NCI-H1694 treated with DMSO at 0.1 percent for 48 hours (cell line): ENCODE data around the gene DSCAML1.

Experiments
- DNase-seq: peaks from one replicate; lab custom pipeline; 2025; lab: John Stamatoyannopoulos, UW

DSCAML1 gene

DNA sequence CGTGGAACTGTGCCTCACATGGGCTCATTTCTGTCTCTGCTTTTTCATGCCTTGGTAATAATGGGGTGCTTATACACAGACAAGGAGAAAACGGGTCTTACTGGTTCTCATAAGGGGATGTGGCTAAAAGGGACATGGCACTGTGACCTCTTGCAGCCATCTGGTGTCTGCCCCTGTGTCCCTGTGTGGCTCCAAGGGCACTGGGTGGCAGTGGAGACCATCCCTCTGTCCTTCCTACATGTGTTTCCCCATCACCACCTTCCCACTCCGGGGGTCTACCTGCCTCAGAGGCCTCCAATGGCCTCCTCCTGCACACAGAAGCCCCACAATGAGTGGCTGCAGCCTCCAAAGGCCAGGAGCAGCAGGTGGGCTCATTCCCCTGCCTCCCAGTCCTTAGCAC is 248.1 kb downstream of the DSCAML1 start:
- no peak for DNase-seq

DNA sequence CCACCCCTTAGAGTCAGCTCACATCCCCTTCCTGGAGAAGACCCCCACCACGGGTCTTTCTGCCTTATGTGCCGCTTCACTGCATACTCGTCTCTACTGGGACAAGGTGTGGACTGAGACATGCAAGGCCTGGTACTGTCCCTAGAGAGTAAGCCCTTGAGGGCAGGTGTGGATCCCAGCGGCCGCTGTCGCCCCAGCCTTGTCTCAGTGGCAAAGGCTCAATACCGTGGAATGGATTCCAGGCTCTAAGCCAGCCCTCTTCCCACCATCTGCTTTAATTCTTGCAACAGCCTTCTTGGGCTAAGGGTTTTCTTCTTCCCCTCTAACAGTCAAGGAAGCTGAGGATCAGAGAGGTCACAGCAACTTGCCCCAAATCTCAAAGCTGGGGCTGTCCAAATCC is 249.1 kb downstream of the DSCAML1 start:
- no peak for DNase-seq

DNA sequence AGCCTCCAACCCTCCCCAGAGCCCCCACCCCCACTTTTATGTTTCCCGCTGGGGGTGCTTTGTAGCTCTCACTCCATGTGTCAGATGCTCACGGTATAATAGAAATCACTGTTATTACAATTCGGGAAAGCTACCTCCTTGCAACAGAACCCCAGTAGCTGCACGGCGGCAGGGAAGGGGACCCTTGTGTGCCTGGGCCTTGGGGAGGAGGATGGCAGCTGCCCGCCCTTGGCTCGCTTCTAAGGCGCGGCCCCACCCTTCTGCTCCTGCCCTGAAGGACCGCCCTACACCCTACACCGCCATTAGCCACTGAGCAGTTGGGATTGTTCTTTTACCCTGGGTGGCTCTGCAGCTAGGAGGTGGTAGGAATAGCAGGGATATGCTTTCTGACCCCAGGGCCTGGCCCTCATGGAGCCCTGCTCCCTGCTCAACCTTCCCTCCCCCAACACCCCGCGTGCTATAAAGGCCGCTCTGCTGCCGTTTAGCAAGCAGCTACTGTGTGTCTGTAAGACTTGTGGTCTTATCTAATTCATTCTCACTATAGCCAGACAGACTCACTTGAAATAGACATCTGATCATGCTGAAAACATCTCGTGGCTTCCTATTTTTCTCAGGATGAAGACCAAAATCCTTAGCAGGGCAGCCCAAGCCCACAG is 249.7 kb downstream of the DSCAML1 start:
- DNase-seq = no peak

DNA sequence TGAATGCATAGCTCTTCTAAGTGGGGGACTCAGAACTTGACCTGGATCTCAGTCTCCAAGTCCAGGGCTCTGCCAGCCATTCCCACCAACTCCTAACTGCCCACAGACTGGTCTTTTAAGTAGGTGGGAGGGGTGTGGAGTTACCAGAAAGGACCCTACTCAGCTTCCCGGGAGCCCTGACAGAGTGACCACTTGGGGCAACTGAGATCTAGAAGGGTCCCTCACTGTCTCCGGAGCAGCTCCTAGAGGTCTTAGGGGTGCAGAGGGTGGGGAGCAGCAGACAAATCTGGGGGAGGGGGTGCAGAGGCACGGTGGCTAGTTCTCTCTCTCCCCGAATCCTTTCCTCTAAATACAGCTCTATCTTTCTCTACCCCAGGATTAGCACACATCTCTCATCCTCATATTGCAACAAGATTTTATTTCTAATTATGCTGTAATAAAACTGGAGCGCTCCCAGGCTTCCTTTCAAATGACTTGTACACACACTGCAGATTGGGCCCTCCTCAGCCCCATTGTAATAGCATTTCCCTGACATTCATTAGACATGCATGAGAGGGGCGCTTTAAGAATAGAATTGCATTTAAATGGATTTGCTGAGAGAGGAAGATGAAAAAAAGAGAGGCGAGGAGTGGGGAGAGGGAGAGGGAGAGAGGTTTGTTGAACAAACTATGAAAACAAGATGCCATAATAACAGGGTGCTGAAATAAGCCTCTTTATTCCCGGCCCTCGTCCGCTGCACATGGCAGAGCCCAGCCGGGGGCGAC is 250.4 kb downstream of the DSCAML1 start:
- no peak for DNase-seq

DNA sequence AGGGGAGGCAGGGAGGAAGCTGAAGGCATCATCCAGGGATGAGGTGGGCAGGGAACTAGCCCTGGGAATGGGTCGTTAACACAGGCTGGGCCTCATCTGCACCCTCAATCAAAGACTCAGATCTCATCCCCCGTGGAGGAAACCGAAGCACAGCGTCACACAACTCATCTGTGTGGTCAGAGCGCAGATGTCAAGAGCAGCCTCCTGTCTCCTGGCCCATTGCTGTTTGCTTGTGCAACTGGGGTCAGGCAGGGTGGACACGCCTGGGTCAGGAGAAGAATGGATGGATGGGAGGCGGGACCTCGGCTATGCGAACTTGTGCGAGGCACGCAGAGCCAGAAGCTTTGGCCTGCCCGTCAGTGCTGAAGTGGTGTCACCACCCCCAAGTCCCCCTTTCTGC is 251.3 kb downstream of the DSCAML1 start:
- no peak for DNase-seq

DNA sequence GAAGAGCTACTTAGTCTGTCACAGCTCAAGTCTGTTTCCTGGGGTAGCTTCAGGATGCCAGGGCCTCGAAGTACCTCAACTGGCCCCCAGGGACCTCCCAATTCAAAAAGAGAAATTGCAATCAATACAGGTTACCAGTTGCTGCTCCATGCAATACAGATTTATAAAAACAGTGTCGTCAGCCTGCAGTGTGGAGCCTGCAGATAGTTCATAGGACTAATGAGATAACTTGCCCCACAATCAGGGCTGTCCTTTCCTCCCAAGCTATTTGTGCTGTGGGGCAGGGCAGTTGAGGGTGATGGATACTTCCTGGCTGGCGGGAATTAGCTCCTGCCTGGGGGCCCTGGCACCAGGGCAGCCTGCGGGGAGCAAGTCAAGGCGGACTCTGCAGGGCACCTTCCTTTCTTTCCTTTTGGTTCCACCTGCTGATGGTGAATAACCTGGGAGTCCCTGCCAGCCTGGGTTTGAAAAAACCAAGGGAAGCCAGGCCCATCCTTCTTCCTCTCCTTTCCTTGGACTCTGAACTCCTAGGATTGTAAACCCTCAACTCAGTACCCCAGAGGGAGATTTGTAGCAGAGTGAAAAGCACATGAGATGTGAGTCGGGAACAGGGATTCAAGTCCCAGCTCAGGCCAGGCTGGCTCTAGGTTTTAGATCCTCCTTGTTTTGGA is 252.8 kb downstream of the DSCAML1 start:
- no peak for DNase-seq

DNA sequence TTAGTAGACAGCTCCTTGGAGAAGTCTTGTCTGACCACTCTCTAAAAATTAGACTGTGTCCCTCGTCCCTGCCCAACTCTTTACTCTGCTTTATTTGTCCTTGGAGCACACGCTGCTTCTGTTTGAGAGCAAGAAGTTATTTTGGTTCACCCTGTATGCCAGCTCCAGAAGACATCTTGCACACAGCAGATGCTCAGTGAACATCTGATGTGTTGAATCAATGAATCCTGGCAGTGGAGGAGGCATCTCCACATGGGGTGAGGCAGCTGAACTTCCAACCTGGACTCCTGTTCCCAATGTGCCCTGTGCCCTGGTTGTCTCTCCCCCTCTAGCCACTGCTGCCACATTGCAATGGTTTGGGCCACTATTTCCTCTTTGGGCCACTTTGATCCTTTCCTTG is 255.8 kb downstream of the DSCAML1 start:
- no peak for DNase-seq

DNA sequence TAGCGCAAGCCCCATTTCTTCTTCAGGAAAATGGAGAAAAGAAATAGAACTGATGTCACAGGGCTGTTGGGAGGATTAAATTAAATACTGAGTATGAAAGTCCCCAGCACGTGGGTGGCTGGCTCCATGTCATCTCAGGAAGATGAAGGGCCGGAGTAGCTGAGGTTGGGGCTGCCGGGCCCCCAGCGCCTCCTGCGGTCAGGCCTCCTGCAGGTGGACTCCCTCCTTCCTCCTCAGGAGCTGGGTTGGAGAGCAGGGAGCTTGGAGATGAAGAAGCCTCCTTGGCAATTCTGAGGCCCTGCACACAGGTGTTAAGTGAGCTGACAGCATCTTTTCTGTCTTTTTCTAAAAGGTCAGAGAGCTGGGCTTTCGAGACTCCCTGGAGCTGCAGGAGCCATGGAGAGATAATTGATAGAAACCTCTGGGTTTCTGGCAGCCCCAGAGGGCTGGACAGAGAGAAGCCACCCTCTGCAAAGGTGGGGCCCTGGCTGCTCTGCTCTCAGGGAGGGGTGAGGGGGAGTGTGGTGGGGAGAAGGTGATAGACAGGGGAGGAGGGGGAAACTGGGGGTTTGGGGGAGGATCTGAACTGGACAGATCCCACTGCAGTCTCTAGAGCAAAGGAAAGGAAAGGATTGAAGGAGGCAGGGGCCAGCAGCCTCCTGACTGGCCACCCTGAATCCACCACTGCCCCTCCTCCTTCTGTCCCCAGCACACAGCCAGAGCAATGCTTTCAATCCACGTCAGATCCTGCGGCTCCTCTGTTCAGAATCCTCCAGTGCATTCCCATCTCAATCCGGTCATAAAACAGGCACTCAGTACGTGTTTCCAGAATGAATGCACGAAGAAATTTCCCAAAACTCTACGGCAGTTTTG is 258.5 kb downstream of the DSCAML1 start:
- DNase-seq = no peak

DNA sequence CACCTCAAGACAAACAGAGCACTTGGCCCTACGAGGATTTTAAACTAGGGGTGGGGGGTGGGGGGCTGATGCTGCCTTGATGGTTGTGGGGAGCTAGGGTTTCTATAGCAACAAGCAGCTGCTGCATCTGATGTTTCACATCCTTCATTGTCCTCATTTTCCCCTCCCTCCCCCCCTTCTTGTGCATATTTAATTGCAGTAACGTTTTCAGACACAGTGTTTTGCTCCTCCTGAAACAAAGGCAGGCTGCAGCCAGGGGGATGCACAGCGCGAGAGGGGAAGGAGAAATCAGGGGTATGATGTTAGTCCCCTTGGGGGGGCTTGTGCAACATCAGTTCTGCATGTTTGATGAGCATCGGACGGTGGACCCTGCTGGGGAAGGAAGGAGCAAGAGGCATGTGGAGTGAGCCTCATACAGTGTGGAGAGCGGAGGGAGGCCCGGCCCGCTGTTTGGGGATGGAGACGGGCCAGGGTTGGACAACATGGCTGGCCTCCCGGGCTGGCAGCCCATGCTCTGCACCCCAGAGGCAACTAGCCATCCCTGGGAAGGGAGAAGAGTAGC is 261.1 kb downstream of the DSCAML1 start:
- no peak for DNase-seq

DNA sequence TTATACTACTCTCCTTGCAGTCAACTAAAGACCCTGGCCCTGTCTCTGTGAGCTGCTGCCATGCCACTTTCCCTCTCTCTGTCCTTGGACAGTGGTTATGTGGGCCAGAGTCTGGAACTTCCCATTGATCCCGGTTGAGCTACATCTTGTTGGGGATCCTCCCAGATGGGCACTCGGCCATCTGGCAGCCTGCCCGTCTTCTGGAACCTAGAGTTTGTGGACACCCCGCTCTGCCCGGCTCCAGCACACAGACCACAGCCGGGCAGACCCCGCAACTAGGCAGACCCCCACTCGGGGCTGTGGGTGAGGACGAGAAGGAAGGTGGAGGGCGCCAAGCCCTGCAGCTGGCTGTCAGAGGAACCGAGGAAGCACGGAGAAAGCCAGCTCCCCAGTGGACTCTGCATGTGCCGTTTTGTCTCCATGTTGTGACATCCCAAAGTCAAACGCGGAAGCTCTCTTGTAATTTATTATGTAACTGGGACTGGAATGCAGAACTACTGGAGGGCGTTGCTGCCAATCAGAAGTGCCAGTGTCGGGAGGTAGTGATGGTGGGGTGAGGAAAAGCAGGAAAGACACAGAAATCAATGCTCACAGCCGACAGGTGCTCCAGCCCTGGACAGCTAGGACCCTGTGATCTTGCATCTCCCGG is 261.7 kb downstream of the DSCAML1 start:
- DNase-seq = no peak

DNA sequence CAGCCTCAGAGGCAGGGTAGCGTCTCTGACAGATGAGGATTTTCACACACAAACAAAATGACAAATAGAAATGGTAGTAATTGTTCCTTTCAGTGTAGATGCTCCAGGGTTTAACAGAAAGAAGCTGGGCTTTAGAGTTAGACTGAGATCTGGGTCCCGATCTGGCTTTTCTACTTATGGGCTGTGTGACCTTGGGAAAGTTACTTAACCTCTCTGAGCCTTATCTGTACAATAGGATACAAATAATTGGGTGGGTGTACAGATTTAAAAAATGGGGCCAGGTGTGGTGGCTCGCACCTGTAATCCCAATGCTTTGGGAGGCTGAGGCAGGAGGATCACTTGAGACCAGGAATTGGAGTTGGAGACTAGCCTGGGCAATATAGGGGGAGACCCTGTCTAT is 264.4 kb downstream of the DSCAML1 start:
- no peak for DNase-seq

DNA sequence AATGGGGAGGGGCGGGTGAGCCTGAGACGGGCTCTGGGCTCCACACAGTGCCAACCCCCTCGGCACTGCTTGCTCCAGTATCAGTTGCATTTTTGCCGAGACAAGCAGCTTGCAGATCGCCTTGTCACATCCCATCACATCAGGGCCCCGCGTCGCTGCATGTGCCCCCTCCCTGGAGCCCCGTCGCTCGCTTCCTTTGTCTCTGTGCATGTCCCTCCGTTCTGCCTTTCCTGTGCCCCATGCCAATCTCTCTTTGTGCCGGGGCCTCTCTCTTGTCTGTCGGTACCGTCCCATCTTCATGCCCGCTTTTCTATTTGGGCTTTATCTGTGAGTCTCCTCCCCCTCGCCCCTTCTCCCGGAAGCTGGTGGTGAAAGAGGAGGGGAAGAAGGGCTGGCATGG is 267.2 kb downstream of the DSCAML1 start:
- DNase-seq = no peak

DNA sequence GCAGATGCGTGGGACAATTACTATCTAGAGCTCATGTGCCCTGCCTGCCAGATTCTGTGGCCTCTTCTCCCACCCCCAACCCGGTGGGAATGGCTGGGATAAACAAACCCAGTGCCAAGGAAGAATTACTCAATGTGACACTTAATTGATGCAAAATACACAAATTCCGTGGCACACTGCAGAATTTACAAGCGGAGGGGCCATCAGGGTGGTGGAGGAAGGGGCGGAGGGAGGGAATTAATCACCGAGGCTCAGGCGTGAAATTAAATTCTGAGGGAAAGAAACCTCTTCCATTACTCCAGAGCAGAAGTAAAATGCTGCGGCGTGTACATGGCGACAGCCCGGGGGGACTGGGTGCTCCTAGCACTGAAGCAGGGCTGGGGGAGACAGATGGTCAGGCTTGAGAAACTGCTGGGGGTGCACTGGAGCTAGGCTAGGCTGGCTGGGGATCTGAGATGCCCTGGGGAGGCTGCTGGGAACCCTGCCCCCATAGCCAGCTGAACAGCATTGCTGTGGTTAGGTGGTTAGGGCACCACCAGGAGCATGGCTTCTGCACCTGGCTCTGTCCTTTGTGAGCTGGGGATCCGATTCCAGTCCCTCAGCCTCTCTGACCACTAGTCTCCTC is 268.8 kb downstream of the DSCAML1 start:
- peak; percentile 53 for DNase-seq

DNA sequence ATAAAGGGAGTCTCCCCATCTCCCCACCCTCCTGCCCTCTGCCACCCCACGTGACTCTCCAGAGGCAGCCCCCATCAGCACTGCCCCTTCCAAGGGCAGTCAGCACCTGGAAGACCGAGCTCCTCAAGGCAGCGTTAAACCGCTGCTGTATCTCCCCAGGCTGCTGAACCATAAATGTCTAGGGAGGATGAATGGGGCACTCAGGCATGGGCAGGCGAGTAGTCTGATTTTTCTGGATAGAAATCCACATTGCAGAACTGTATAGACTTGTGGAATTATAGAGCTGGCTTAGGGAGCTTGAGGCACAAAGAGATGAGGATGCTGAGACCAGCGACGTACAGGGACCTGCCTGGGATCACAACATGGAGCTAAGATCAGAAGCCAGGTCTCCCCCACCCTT is 269.7 kb downstream of the DSCAML1 start:
- DNase-seq = no peak

DNA sequence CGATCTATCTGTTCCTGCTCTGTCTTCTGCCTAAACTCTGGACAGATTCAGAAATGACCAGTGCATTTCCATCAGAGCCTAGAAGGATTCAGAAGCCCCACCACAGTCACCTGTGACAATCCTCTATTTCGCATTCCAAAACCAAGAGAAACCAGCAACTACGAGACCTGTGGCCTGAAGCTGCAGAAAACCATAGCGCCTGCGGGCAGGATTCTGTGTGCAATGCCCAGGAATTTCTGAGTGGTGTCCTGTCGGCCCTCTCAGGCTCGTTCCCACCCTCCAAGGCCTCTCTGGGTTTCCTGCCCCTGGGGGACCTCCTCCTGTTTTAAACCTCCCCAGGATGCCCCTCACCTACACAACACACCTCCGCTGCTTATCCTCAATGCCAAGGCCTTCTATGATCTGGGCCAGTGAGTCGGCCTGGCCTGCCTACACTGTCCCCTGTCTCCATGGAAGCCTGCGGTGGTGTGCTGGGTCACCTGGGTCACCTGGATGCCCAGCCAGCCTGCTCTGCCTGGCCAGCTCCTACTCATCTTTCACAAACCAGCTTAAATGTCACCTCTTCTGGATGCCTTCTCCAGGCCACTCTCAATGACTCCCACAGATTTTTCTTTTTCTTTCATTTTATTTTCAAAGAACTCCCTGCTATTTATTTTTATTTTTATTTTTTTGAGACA is 271.0 kb downstream of the DSCAML1 start:
- no peak for DNase-seq

DNA sequence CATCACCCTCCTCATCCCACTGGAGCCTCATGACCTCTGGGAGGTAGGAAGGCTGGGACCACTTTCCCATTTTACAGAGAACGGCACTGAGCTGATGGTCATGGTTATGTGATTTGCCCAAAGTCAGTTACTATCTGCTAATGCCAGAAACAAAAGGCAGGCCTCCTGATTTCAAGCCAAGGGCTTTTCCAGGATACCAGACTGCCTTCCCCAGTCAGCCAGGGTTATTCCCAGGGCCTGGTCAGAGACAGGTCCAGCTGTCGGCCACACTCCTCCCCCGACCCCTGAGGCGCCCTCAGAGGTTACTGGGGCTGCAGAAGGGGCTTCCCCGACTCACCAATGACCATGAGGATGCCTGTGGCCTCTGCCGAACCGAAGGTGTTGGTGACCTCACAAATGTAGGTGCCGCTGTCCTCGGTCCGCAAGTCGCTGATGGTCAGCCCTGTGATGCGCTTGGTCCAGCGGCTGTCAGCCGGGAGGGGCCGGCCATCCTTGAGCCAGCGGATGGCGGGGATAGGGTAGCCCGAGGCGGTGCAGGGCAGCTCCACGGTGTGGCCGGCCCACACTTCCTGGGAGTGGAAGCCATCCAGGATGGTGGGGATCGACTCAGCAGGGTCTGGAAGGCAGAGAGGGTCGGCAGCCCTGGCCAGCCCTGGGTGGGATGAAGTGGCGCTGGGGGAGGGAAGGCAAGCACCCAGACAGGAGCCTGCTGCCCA is 272.4 kb downstream of the DSCAML1 start:
- no peak for DNase-seq

DNA sequence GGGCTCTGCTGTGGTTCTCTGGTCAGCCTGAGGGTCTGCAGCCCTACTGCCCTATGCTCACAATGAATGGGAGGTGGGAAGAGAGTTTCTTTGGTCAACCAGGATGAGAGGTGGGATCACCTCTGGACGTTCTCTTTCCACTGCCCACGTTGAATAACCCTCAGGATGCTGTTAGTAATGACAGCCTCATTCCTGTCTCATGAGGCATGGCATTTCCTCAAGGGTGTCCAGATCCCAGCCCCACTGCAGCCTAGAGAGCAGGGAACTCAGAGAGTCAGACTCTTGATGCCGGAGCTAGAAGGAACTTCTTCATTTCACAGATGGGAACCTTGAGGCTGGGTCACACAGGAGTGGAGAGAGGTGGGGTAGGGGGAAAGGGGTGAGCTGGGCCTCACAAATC is 273.3 kb downstream of the DSCAML1 start:
- DNase-seq = no peak

DNA sequence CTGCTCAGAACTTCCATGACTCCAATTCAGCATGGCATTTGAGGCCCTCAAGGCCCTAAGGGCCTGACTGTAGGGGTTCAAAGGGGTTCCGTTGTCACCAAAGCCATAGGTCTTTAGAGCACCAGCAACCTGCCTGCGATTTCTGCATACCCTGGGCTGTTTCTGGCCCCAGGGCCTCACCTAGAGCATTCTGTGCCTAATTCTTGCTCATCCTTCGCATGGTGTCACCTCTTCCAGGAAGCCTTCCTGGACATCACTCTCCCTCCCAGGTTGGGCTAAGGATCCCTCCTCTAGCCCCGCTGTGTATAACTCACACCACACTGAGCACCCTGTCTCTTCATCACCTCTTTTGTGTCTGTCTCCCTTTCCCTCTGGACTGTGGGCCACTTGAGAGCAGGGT is 275.0 kb downstream of the DSCAML1 start:
- DNase-seq = no peak

DNA sequence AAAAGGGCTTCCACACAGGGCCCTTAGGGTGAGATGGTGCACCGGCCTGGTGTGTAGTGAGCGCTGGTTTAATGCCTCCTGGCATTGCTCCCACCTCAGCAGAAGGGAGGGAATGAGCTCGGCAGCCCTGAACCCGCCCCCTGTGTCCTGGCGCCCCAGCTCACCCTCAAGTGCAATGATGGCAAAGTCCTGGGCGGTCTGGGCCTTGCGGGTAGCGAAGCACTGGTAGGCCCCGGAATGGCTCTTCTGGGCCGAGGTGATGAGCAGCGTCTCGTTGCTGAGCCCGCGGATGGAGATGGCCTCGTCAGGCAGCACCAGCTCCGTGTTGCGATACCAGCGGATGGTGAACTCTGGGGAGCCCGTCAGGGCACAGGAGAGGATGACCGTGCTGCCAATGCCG is 276.1 kb downstream of the DSCAML1 start:
- no peak for DNase-seq

DNA sequence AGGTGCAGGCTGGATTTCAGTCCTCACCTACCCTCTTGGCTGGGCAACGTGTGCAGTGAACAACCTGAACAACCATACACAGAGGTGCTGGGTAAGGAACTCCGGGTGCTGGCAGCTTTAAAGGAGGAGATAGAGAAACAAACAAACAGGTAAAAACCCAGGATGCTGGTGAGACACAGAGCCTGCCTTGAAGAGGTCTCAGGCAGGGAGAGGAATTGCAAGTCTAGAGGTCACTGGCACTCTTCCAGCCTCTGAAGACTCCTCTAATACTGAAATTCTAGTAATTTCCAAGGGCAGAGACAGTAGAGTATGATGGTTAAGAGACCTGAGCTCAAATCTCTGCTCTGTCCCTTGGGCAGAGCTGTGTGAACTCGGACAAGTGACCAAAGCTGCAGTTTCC is 276.8 kb downstream of the DSCAML1 start:
- DNase-seq = no peak
